ENCODE measurements around the gene AFAP1. TPM values are rescaled to one million over a fixed set of nuclear protein-coding genes. Genes with fewer than 3 reads are reported as not detected.

AFAP1 gene
- total RNA-seq, 1 donor from 2014 or later: 57.6 TPM

GRCh38 chr4:7978907-7979651, 39.4 kb upstream of the AFAP1 start:
- H3K36me3 Mint-ChIP-seq (ENCODE audit: low read depth): peaks cover 10% of the 10 kb centered on the region
- no peaks in the 10 kb centered on the region for H3K27me3 Mint-ChIP-seq (ENCODE audit: low read depth)
- peaks cover 20% of the 10 kb centered on the region for H3K4me1 Mint-ChIP-seq (ENCODE audit: low read depth)
- no peaks in the 10 kb centered on the region for H3K9me3 Mint-ChIP-seq
- intact Hi-C loops (cut with micrococcal nuclease): no loop called here
- no peak overlapping the region for H3K27ac Mint-ChIP-seq
- H3K4me3 Mint-ChIP-seq (ENCODE audit: low read depth): no peak overlapping the region
- no peak for DNase-seq (ENCODE audit: low spot score)

DNA sequence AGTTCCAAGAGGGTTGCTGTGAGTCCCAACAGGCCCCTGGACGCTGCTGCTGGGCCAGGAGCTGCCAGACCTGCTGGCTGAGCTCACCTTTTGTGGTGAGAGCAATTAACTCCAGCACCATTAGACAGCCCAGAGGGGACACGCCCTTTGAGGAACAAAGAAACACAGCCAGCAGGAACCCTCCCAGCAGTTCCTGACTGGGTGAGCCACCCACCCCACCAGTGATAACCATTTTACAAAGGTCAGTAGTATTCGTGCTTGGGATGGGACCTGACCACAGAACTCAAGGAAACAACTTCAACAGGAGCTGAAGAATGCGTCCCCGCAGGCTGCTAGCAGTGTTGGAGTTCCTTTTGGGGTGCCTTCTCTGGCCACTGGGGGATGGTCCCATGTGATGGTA, 38.8 kb upstream of the AFAP1 start:
- H3K27ac Mint-ChIP-seq: no peak overlapping the region

DNA sequence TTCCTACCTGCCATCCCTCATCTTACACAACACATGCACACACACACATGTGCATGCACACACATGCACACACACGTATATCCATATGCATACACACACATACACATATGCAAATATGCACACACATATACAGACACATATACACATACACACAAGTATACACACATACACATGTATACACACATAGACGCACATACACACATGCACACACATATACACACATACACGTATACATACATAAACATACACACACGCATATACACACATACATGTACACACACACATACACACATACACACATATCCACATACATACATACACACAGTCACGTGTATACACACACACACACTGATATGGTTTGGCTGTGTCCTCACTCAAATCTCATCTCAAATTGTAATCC, 37.0 kb upstream of the AFAP1 start:
- Mint-ChIP-seq H3K4me1 (ENCODE audit: low read depth) (peaks cover 38% of the 10 kb centered on the region), H3K36me3 (ENCODE audit: low read depth) (peaks cover 34% of the 10 kb centered on the region), H3K9me3 (no peaks in the 10 kb centered on the region), H3K27me3 (ENCODE audit: low read depth) (no peaks in the 10 kb centered on the region), H3K4me3 (ENCODE audit: low read depth) (no peak overlapping the region), H3K27ac (no peak overlapping the region)
- intact Hi-C loops (cut with micrococcal nuclease): no loop called here
- no peak for DNase-seq (ENCODE audit: low spot score)

More for the DNA sequence above, 38.8 kb upstream of the AFAP1 start:
- Mint-ChIP-seq H3K9me3 (no peaks in the 10 kb centered on the region), H3K36me3 (ENCODE audit: low read depth) (peaks cover 16% of the 10 kb centered on the region), H3K4me3 (ENCODE audit: low read depth) (no peak overlapping the region), H3K27me3 (ENCODE audit: low read depth) (no peaks in the 10 kb centered on the region), H3K4me1 (ENCODE audit: low read depth) (peaks cover 26% of the 10 kb centered on the region)
- DNase-seq (ENCODE audit: low spot score): no peak
- intact Hi-C loops (cut with micrococcal nuclease): no loop called here

GRCh38 chr4:7976025-7976424, 36.4 kb upstream of the AFAP1 start:
- Mint-ChIP-seq H3K9me3 (no peaks in the 10 kb centered on the region), H3K4me3 (ENCODE audit: low read depth) (no peak overlapping the region), H3K27me3 (ENCODE audit: low read depth) (no peaks in the 10 kb centered on the region), H3K36me3 (ENCODE audit: low read depth) (peaks cover 40% of the 10 kb centered on the region), H3K4me1 (ENCODE audit: low read depth) (peaks cover 36% of the 10 kb centered on the region), H3K27ac (no peak overlapping the region)
- intact Hi-C loops (cut with micrococcal nuclease): no loop called here
- DNase-seq (ENCODE audit: low spot score): no peak

GRCh38 chr4:7974425-7974824, 34.8 kb upstream of the AFAP1 start:
- intact Hi-C loops (cut with micrococcal nuclease): no loop called here
- Mint-ChIP-seq H3K9me3 (no peaks in the 10 kb centered on the region), H3K27ac (peak overlapping the region; percentile 25), H3K4me1 (ENCODE audit: low read depth) (peaks cover 43% of the 10 kb centered on the region), H3K27me3 (ENCODE audit: low read depth) (no peaks in the 10 kb centered on the region), H3K4me3 (ENCODE audit: low read depth) (no peak overlapping the region), H3K36me3 (ENCODE audit: low read depth) (peaks cover 54% of the 10 kb centered on the region)
- no peak for DNase-seq (ENCODE audit: low spot score)

DNA sequence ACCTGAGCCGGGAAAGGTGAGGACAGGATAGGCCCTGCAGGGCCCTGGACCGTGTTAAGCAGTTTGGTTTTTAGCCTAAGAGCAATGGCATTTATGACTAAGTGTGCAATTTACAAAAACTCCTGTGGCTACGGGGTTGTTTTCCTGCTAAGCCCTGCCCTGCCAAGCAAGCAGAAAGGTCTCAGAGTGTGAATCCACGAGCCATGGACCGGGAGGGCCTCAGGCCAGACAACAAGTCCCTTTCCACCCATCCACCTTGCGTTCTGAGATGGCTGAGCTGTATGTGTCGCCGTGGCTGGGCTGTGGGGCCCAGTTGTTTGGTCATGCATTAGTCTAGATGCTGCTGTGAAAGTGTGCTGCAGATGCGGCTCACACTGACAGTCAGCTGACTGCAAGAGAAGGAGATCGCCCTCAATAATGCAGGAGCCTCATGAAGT, 33.9 kb upstream of the AFAP1 start:
- Mint-ChIP-seq H3K9me3 (no peaks in the 10 kb centered on the region), H3K27ac (peak overlapping the region; percentile 99), H3K27me3 (ENCODE audit: low read depth) (no peaks in the 10 kb centered on the region), H3K4me3 (ENCODE audit: low read depth) (peak overlapping the region; percentile 98), H3K36me3 (ENCODE audit: low read depth) (peaks cover 54% of the 10 kb centered on the region), H3K4me1 (ENCODE audit: low read depth) (peaks cover 47% of the 10 kb centered on the region)
- intact Hi-C loops (cut with micrococcal nuclease): loop anchor here (2.0 kb wide), 1 partner anchor 13 kb away; no protein-coding TSS in a partner anchor
- no peak for DNase-seq (ENCODE audit: low spot score)

DNA sequence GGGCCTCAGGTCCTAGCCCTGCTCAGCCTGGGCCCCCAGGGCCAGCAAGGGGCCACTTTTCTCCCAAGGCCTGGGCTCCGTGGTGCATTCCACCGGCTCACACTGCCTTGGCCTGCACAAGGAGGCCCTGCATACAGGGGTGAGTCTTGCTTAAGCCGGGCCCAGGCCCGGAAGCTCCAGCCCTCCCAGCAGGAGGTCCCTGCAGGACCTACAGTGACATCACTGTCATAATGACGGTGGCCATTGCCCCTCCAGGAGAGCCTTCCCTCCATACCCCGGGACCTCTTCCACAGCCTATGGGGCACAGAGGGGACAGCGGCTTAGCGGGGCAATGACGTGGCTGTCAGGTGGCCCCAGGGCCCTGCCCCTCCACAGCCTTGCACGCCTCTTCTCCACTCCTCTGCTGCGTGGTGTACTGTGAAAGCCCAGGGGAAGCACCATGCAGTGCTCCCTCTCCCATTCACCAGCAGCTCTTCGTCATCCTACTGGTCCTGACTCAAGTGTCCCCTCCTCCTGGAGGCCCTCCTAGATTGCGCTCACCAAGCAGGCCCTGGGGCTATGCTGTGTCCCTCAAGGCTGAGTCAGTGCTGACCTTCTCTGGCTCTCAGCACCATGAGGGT, 32.3 kb upstream of the AFAP1 start:
- Mint-ChIP-seq H3K9me3 (no peaks in the 10 kb centered on the region), H3K36me3 (ENCODE audit: low read depth) (peaks cover 54% of the 10 kb centered on the region), H3K27me3 (ENCODE audit: low read depth) (no peaks in the 10 kb centered on the region), H3K4me3 (ENCODE audit: low read depth) (peak overlapping the region; percentile 98), H3K27ac (peak overlapping the region; percentile 99), H3K4me1 (ENCODE audit: low read depth) (peaks cover 54% of the 10 kb centered on the region)
- DNase-seq (ENCODE audit: low spot score): no peak
- intact Hi-C loops (cut with micrococcal nuclease): loop anchor here (2.0 kb wide), 1 partner anchor 15 kb away; no protein-coding TSS in a partner anchor

DNA sequence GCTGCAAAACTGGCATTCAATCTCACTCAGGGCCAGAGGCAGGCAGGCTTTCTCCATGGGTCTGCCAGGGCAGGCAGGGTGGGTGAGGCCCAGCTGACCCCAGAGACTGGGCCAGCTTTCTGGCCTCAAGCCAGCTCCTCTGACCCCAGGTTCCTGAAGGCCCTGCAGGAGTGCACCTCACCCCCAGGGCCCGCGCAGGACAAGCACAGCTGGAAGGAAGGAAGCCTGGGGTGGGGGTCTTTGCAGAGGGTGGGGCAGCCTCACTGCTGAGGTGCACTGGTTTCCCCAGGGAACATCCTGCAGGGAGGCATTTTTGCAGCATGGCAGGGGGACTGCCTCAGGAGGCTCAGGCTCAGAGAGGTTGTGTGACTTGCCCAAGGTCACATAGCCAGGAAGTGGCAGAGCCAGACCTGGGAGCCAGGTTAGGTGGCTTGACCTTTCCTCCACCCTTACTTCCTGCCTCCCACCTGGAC, 31.5 kb upstream of the AFAP1 start:
- H3K9me3 Mint-ChIP-seq: no peaks in the 10 kb centered on the region
- no peaks in the 10 kb centered on the region for H3K27me3 Mint-ChIP-seq (ENCODE audit: low read depth)
- H3K36me3 Mint-ChIP-seq (ENCODE audit: low read depth): peaks cover 54% of the 10 kb centered on the region
- peak overlapping the region; percentile 99 for H3K27ac Mint-ChIP-seq
- H3K4me1 Mint-ChIP-seq (ENCODE audit: low read depth): peaks cover 53% of the 10 kb centered on the region
- intact Hi-C loops (cut with micrococcal nuclease): no loop called here
- H3K4me3 Mint-ChIP-seq (ENCODE audit: low read depth): peak overlapping the region; percentile 98
- no peak for DNase-seq (ENCODE audit: low spot score)

GRCh38 chr4:7970361-7970946, 30.8 kb upstream of the AFAP1 start:
- no peak for DNase-seq (ENCODE audit: low spot score)
- intact Hi-C loops (cut with micrococcal nuclease): no loop called here
- peaks cover 55% of the 10 kb centered on the region for H3K4me1 Mint-ChIP-seq (ENCODE audit: low read depth)
- peak overlapping the region; percentile 99 for H3K27ac Mint-ChIP-seq
- H3K27me3 Mint-ChIP-seq (ENCODE audit: low read depth): no peaks in the 10 kb centered on the region
- no peaks in the 10 kb centered on the region for H3K9me3 Mint-ChIP-seq
- H3K36me3 Mint-ChIP-seq (ENCODE audit: low read depth): peaks cover 52% of the 10 kb centered on the region
- H3K4me3 Mint-ChIP-seq (ENCODE audit: low read depth): peak overlapping the region; percentile 98

DNA sequence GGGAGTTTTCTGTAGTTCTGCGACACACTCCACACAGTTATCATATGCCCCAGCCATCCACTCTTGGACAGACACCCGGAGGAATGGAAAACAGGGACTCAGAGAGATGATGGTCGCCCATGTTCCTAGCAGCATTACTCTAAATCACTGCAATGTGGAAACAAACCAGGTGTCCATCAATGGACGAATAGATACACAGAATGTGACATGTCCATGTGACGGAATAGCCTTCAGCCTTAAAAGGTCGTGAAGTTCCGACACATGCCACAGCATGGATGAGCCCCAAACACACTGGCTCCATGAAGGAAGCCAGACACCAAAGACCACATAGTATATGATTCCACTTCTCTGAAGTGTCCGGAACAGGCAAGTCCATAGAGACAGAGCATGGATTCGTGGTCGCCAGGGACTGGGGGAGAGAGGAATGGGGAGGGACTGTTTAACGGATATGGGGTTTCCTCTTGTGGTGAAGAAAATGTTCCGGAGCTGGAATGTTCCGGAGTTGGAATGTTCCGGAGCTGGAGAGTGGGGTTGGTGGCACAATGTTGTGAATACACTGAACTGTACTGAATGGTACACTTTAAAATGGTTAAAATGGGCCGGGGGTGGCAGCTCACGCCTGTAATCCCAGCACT, 28.7 kb upstream of the AFAP1 start:
- H3K4me1 Mint-ChIP-seq (ENCODE audit: low read depth): peaks cover 63% of the 10 kb centered on the region
- no peaks in the 10 kb centered on the region for H3K27me3 Mint-ChIP-seq (ENCODE audit: low read depth)
- DNase-seq (ENCODE audit: low spot score): no peak
- H3K9me3 Mint-ChIP-seq: no peaks in the 10 kb centered on the region
- H3K27ac Mint-ChIP-seq: peak overlapping the region; percentile 89
- peak overlapping the region; percentile 44 for H3K4me3 Mint-ChIP-seq (ENCODE audit: low read depth)
- intact Hi-C loops (cut with micrococcal nuclease): loop anchor here (10.0 kb wide), 1 partner anchor 1784 kb away; no protein-coding TSS in a partner anchor
- H3K36me3 Mint-ChIP-seq (ENCODE audit: low read depth): peaks cover 37% of the 10 kb centered on the region

DNA sequence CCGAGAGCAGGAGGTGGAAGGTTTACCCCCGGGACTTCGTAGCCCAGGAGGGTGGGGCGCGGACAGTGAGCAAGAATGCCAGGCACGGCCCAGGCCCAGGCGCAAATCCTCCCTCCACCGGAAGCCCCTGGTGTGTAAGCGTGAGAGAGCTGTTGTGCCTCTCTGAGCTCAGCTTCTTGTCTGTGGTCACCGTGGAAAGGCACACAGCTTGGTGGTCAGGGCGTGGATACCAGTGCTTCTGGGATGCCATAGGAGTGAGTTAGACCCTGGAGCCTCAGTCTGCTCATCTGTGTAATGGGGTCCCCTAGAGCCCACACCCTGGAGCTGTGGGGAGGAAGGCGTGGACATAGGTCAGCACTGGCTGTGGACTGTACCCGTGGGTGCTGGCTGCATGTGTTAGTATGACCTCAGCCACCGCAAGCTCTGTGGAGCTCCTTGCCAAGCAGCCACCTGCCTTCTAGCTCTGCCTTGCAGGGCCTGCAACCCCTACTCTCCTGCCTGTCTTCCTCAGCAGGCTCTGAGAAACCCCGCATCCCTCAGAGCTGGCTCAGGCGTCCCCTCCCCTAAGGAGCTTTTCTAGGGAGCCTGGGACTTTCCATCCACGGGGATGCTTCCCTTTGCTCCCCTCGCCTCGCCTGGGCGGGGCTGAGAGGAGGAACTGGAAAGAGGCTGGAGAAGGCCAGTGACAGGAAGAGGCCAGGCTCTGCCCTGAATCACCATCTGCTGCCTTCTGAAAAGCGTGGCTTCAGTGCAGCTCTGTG, 28.0 kb upstream of the AFAP1 start:
- H3K27me3 Mint-ChIP-seq (ENCODE audit: low read depth): no peaks in the 10 kb centered on the region
- H3K4me1 Mint-ChIP-seq (ENCODE audit: low read depth): peaks cover 63% of the 10 kb centered on the region
- no peak for DNase-seq (ENCODE audit: low spot score)
- H3K27ac Mint-ChIP-seq: peak overlapping the region; percentile 89
- intact Hi-C loops (cut with micrococcal nuclease): loop anchor here (10.0 kb wide), 1 partner anchor 1783 kb away; no protein-coding TSS in a partner anchor
- H3K4me3 Mint-ChIP-seq (ENCODE audit: low read depth): no peak overlapping the region
- peaks cover 30% of the 10 kb centered on the region for H3K36me3 Mint-ChIP-seq (ENCODE audit: low read depth)
- H3K9me3 Mint-ChIP-seq: no peaks in the 10 kb centered on the region

DNA sequence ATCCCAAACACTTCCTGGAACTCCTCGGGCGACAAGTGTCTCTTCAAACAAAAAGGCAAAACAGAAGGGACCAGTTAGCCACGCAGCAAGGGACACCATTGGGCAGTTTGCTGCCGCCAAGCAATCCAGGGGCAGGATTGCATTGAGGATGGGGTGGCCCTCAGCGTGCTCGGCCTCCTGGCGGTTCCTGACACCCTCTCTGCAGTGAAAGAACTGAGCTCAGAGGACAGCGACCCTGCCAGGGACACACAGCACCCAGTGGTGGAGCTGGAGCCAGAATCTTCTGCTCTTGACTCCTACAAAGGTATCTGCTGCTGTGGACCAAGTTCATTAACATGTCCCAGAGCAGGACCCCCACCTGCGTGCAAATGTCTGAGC, 27.4 kb upstream of the AFAP1 start:
- no peaks in the 10 kb centered on the region for H3K9me3 Mint-ChIP-seq
- no peak overlapping the region for H3K4me3 Mint-ChIP-seq (ENCODE audit: low read depth)
- peak overlapping the region; percentile 30 for H3K27ac Mint-ChIP-seq
- peaks cover 59% of the 10 kb centered on the region for H3K4me1 Mint-ChIP-seq (ENCODE audit: low read depth)
- intact Hi-C loops (cut with micrococcal nuclease): loop anchor here (10.0 kb wide), 1 partner anchor 1782 kb away; no protein-coding TSS in a partner anchor
- no peaks in the 10 kb centered on the region for H3K27me3 Mint-ChIP-seq (ENCODE audit: low read depth)
- DNase-seq (ENCODE audit: low spot score): no peak
- peaks cover 24% of the 10 kb centered on the region for H3K36me3 Mint-ChIP-seq (ENCODE audit: low read depth)

Data from activated T-helper 2 cell treated with anti-CD3 and anti-CD28 coated beads, Interferon-gamma antibody, Interleukin-2, Interleukin-4, amounts not matched to agents 10 μg/mL and 5 μg/mL and 100 μg/mL, durations not matched to agents 14 hours and 24 hours and 36 hours (primary cell).